Smooth muscle cell (in vitro differentiated cells): ENCODE results near the gene ANKRD31. TPM values are rescaled to one million over a fixed set of nuclear protein-coding genes. Genes with fewer than 3 reads are reported as not detected.

ENCODE experiments used
- DNase-seq: peaks from one replicate; lab custom pipeline; 2025; ENCODE audit not compliant: unreplicated experiment; lab: John Stamatoyannopoulos, UW
- H2AFZ ChIP-seq: fragments of 200-600 bp; sonication (generic); 2 replicates; pipeline ENCODE4 v1.6.0; 2016; ENCODE audit warnings: antibody characterized with exemption, low read depth, mild to moderate bottlenecking
- H3F3A ChIP-seq: fragments of 200-600 bp; sonication (generic); 2 replicates; pipeline ENCODE4 v1.6.0; 2017; ENCODE audit warnings: antibody characterized with exemption, low read depth
- H3K27ac ChIP-seq: fragments of 200-600 bp; sonication (generic); 2 replicates; pipeline ENCODE4 v1.5.1; 2016; ENCODE audit warnings: low read depth, mild to moderate bottlenecking
- H3K27me3 ChIP-seq: fragments of 200-600 bp; sonication (generic); 2 replicates; pipeline ENCODE4 v1.6.1; 2016; ENCODE audit warnings: low read depth, mild to moderate bottlenecking
- H3K36me3 ChIP-seq: fragments of 200-600 bp; sonication (generic); 2 replicates; pipeline ENCODE4 v1.5.1; 2016; ENCODE audit warnings: low read depth
- H3K4me1 ChIP-seq: fragments of 200-600 bp; sonication (generic); 2 replicates; pipeline ENCODE4 v1.5.1; 2016; ENCODE audit warnings: low read depth
- H3K4me2 ChIP-seq: fragments of 200-600 bp; sonication (generic); 2 replicates; pipeline ENCODE4 v1.6.0; 2016; ENCODE audit warnings: mild to moderate bottlenecking
- H3K4me3 ChIP-seq: fragments of 200-600 bp; sonication (generic); 2 replicates; pipeline ENCODE4 v1.5.1; 2016; ENCODE audit warnings: mild to moderate bottlenecking
- H3K79me2 ChIP-seq: fragments of 200-600 bp; sonication (generic); 2 replicates; pipeline ENCODE4 v1.6.0; 2016; ENCODE audit warnings: low read depth, mild to moderate bottlenecking
- H3K9ac ChIP-seq: fragments of 200-600 bp; sonication (generic); 2 replicates; pipeline ENCODE4 v1.6.0; 2016; ENCODE audit warnings: low read depth
- H3K9me3 ChIP-seq: fragments of 200-600 bp; sonication (generic); replicated peaks from 2 replicates; pipeline ENCODE4 v1.5.1; 2016; ENCODE audit warnings: low read depth
- H4K20me1 ChIP-seq: fragments of 200-600 bp; sonication (generic); 2 replicates; pipeline ENCODE4 v1.6.0; 2016; ENCODE audit warnings: low read depth
- WGBS: methylation state at CpG from one replicate; pipeline ENCODE4 v1.1.7; 2016; ENCODE audit warnings: low lambda C conversion rate; 5-methylcytosine and 5-hydroxymethylcytosine counted together
- polyA plus RNA-seq: library from polyadenylated mRNA; unstranded; fragments of >200 nt; fragmentation: Nextera tagmentation; extraction: Ambion mirVana; gene quantifications from 2 replicates; pipeline ENCODE4 v1.2.1, GENCODE V29; 2016
- total RNA-seq: library from RNA; depleted of rRNA; stranded (reverse); fragments of >200 nt; gene quantifications from 2 replicates; pipeline ENCODE4 v1.2.3, GENCODE V29; 2014
- TF ChIP-seq, protein P1 (sequence below): fragments of 200-600 bp; sonication (generic); IDR thresholded peaks from 2 replicates; pipeline ENCODE4 v1.5.1; 2017; ENCODE audit warnings: borderline replicate concordance, mild to moderate bottlenecking, antibody characterized with exemption; ENCODE audit not compliant: insufficient read depth, poor library complexity, severe bottlenecking

ANKRD31 gene
- total and polyA plus RNA-seq, 2 experiments from 2014 or later: 0.03 to 0.22 TPM

DNA sequence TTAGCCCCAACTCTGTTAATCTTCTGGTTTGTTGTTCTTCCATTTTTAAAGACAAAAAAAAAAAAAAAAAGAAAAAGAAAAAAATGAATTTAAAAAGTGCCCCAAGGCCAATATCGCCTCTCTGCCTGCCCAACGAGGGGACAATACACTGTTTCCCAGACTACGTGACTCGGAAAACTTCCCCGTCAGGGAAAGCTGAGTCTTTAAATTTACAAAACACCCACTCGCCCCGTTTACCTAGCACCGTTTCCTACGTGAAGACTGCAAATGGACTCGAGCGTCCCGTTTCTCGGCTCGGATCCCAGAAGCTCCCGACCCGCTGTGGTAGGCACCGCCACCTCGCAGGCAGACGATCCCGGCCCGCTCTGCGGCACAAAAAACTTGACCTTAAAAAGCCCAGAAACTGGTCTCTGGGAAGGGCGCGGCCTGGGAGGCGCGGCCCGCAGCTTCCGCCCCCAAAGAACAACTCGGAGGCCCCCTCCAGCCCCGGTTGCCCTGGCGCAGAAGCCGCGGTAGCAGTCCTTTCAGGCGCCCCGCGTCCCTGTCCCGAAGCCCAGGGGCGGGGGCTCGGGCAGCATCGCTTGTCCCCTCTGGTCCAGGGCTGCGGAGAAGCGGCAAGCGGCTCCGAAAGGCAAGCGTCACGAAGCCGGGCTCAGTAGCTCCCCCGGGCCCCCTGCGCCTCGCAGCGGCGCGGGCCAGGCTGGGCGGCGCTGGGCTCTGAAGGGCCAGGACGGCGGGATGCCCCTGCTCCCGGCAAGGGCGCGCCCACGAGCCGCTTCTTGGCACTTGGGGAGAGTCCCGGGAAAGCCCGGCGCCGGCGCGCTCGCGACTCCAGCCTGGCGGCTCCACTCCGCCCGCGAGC lies 184.3 kb downstream of the ANKRD31 start, which contains the start of gene GCNT4:
Gene GCNT4 (minus strand): TSS at position 367 of the 862 bp plus-strand sequence. CDS start 22,521 bp downstream, outside the sequence.
- peaks cover 4% of the 10 kb centered on the region for H4K20me1 ChIP-seq
- under 1% methylated on average over 73 of the region's 74 CpGs for WGBS
- DNase-seq: peak; percentile 60
- H3K36me3 ChIP-seq: no peaks in the 10 kb centered on the region
- H3K79me2 ChIP-seq: peaks cover 28% of the 10 kb centered on the region
- TF ChIP-seq, protein P1, sequence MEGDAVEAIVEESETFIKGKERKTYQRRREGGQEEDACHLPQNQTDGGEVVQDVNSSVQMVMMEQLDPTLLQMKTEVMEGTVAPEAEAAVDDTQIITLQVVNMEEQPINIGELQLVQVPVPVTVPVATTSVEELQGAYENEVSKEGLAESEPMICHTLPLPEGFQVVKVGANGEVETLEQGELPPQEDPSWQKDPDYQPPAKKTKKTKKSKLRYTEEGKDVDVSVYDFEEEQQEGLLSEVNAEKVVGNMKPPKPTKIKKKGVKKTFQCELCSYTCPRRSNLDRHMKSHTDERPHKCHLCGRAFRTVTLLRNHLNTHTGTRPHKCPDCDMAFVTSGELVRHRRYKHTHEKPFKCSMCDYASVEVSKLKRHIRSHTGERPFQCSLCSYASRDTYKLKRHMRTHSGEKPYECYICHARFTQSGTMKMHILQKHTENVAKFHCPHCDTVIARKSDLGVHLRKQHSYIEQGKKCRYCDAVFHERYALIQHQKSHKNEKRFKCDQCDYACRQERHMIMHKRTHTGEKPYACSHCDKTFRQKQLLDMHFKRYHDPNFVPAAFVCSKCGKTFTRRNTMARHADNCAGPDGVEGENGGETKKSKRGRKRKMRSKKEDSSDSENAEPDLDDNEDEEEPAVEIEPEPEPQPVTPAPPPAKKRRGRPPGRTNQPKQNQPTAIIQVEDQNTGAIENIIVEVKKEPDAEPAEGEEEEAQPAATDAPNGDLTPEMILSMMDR: no peak
- H3K27me3 ChIP-seq: no peaks in the 10 kb centered on the region
- H2AFZ ChIP-seq: peak within 1 kb of the TSS; percentile 96
- peak within 1 kb of the TSS; percentile 85 for H3K9ac ChIP-seq
- H3K9me3 ChIP-seq: no peaks in the 10 kb centered on the region
- H3K4me2 ChIP-seq: peak within 1 kb of the TSS; percentile 95
- H3F3A ChIP-seq: peaks cover 19% of the 10 kb centered on the region
- H3K4me1 ChIP-seq: peaks cover 31% of the 10 kb centered on the region
- H3K27ac ChIP-seq: peak within 1 kb of the TSS; percentile 89
- peak within 1 kb of the TSS; percentile 97 for H3K4me3 ChIP-seq

DNA sequence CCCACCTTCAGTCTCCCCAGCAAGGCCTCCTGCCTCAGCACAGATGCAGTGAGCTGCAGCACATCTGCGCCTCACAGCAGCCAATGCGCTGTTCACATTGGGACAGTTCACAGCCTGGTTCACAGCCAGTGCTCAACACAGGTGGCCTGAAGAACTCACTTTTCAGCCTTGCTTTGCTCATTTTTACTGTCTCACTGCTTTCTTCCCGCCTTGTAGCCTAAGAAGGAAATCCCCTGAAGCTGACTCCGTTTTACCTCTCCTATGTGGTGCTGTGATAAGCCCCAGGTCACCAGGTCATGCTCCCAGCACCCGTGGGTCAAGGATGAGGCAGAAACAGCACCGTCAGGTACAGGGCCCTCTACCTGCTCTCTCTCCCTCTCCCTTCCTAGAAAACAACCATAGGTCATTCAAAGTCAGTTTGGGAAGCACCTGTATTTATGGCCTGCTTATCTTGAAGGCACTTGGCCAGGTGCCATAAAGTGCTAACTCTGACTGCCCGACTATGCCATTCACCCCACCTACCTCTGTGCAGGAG lies 185.4 kb downstream of the ANKRD31 start:
- Histone ChIP-seq H3K79me2 (peaks cover 28% of the 10 kb centered on the region), H3K9me3 (no peaks in the 10 kb centered on the region), H3K9ac (no peak overlapping the region), H3K27me3 (no peaks in the 10 kb centered on the region), H3F3A (peaks cover 19% of the 10 kb centered on the region), H3K4me2 (peak overlapping the region; percentile 95), H4K20me1 (peaks cover 4% of the 10 kb centered on the region), H3K27ac (no peak overlapping the region), H3K4me3 (peak overlapping the region; percentile 97), H2AFZ (no peak overlapping the region), H3K36me3 (no peaks in the 10 kb centered on the region), H3K4me1 (peaks cover 33% of the 10 kb centered on the region)
- no peak for DNase-seq
- TF ChIP-seq, protein P1: no peak
- 73% methylated on average over 7 of the region's 7 CpGs for WGBS

DNA sequence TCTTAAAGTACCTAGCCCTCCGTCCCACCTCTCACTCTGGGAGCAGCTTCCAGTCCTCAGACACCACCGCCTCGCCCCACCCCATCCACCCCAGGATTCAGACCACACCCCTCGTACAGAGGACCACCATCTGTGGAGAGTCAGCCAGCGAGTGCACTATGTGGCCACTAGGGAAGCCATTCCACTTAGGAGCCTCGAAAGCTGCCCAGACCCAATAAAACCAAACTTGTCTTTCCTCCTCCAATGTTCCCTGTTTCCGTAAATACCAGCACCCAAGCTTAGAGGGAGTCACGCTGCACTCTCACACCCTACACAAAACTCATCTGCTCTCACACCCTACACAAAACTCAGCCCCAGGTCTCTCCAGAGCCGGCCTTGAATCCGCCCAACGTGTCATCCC lies 186.3 kb downstream of the ANKRD31 start:
- Histone ChIP-seq H3K9ac (no peak overlapping the region), H3K9me3 (no peaks in the 10 kb centered on the region), H3K79me2 (peaks cover 28% of the 10 kb centered on the region), H3F3A (peaks cover 16% of the 10 kb centered on the region), H3K27me3 (no peaks in the 10 kb centered on the region), H3K4me2 (peak overlapping the region; percentile 95), H2AFZ (no peak overlapping the region), H4K20me1 (peaks cover 4% of the 10 kb centered on the region), H3K4me1 (peaks cover 33% of the 10 kb centered on the region), H3K36me3 (no peaks in the 10 kb centered on the region), H3K27ac (no peak overlapping the region), H3K4me3 (no peak overlapping the region)
- WGBS: 73% methylated on average over 11 of the region's 11 CpGs
- TF ChIP-seq, protein P1: peak; percentile 25
- DNase-seq: no peak
